ENCODE measurements around the gene SPATS1.

- TF ChIP-seq, protein P1, sequence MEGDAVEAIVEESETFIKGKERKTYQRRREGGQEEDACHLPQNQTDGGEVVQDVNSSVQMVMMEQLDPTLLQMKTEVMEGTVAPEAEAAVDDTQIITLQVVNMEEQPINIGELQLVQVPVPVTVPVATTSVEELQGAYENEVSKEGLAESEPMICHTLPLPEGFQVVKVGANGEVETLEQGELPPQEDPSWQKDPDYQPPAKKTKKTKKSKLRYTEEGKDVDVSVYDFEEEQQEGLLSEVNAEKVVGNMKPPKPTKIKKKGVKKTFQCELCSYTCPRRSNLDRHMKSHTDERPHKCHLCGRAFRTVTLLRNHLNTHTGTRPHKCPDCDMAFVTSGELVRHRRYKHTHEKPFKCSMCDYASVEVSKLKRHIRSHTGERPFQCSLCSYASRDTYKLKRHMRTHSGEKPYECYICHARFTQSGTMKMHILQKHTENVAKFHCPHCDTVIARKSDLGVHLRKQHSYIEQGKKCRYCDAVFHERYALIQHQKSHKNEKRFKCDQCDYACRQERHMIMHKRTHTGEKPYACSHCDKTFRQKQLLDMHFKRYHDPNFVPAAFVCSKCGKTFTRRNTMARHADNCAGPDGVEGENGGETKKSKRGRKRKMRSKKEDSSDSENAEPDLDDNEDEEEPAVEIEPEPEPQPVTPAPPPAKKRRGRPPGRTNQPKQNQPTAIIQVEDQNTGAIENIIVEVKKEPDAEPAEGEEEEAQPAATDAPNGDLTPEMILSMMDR (IDR thresholded peaks at IDR 0.05) = no peak
- TF ChIP-seq, protein P2, sequence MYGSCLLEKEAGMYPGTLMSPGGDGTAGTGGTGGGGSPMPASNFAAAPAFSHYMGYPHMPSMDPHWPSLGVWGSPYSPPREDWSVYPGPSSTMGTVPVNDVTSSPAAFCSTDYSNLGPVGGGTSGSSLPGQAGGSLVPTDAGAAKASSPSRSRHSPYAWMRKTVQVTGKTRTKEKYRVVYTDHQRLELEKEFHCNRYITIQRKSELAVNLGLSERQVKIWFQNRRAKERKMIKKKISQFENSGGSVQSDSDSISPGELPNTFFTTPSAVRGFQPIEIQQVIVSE (CRISPR knock-in tag; IDR thresholded peaks at IDR 0.05; ENCODE audit: borderline replicate concordance) = no peak
- TF ChIP-seq NFYB (CRISPR knock-in tag; conservative IDR thresholded peaks at IDR 0.05; ENCODE audit: low read depth) (no peak), JUN (CRISPR knock-in tag; IDR thresholded peaks at IDR 0.05) (no peak), CREM (CRISPR knock-in tag; IDR thresholded peaks at IDR 0.05) (peak; percentile 80), ZSCAN18 (CRISPR knock-in tag; IDR thresholded peaks at IDR 0.05) (no peak), TEAD4 (CRISPR knock-in tag; IDR thresholded peaks at IDR 0.05) (no peak), SP1 (CRISPR knock-in tag; conservative IDR thresholded peaks at IDR 0.05) (peak; percentile 48; the same call in 1 of the 2 replicates), ESRRA (CRISPR knock-in tag; IDR thresholded peaks at IDR 0.05; ENCODE audit: borderline replicate concordance) (peak; percentile 32; the same call in 1 of the 2 replicates)
- TF ChIP-seq, protein P3, sequence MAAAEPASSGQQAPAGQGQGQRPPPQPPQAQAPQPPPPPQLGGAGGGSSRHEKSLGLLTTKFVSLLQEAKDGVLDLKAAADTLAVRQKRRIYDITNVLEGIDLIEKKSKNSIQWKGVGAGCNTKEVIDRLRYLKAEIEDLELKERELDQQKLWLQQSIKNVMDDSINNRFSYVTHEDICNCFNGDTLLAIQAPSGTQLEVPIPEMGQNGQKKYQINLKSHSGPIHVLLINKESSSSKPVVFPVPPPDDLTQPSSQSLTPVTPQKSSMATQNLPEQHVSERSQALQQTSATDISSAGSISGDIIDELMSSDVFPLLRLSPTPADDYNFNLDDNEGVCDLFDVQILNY (CRISPR knock-in tag; IDR thresholded peaks at IDR 0.05) = no peak
Observed at GRCh38 chr6:44297063-44298038, 45.1 kb upstream of the SPATS1 start.
